GM18867 (cell line): Measurements from ENCODE around the gene RAPH1.

ENCODE experiments used
- ATAC-seq: cut with Tn5 transposase; IDR thresholded peaks from one replicate; pipeline ENCODE4 v1.9.1; 2021; ENCODE audit warnings: mild to moderate bottlenecking, moderate library complexity; ENCODE audit not compliant: unreplicated experiment

The RAPH1 gene, protein sequence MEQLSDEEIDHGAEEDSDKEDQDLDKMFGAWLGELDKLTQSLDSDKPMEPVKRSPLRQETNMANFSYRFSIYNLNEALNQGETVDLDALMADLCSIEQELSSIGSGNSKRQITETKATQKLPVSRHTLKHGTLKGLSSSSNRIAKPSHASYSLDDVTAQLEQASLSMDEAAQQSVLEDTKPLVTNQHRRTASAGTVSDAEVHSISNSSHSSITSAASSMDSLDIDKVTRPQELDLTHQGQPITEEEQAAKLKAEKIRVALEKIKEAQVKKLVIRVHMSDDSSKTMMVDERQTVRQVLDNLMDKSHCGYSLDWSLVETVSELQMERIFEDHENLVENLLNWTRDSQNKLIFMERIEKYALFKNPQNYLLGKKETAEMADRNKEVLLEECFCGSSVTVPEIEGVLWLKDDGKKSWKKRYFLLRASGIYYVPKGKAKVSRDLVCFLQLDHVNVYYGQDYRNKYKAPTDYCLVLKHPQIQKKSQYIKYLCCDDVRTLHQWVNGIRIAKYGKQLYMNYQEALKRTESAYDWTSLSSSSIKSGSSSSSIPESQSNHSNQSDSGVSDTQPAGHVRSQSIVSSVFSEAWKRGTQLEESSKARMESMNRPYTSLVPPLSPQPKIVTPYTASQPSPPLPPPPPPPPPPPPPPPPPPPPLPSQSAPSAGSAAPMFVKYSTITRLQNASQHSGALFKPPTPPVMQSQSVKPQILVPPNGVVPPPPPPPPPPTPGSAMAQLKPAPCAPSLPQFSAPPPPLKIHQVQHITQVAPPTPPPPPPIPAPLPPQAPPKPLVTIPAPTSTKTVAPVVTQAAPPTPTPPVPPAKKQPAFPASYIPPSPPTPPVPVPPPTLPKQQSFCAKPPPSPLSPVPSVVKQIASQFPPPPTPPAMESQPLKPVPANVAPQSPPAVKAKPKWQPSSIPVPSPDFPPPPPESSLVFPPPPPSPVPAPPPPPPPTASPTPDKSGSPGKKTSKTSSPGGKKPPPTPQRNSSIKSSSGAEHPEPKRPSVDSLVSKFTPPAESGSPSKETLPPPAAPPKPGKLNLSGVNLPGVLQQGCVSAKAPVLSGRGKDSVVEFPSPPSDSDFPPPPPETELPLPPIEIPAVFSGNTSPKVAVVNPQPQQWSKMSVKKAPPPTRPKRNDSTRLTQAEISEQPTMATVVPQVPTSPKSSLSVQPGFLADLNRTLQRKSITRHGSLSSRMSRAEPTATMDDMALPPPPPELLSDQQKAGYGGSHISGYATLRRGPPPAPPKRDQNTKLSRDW

DNA sequence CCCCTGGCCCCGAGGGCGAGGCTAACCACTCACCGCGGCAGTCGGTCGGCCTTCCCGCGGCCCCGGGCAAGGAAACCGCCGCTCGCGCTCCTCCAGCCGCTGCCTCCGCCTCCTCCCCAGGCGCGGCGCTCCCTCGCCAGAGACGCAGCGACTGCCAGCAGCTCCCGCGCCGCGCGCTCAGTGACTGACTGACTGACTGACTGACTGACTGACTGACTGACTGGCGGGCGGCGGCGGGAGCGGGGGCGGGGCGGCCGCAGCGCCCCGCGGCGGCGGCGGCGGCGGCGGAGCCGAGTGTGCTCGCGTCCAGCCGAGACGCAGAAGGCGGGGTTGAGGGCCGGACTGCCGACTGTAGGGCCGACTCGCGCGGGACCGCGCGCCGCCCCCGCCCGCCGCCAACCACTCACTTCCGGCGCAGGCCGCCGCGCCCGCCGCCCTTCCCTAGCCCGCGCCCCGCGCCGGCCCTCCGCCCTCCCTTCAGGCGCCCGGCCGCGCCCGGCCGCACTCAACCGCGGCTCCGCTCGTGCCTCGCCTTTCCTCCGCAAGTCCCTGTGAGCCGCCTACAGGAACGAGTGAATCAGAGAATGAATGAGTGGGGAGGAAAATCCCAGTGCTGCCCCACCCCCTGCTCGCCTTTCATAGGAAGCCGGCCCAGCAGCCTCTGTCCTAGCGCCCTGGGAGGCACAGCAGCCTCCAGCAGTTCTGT lies at the start of gene RAPH1:
RAPH1 (minus strand) TSS at position 224 of the 706 bp plus-strand sequence. CDS start 39,948 bp downstream, outside the sequence.
- peak; percentile 76 for ATAC-seq

DNA sequence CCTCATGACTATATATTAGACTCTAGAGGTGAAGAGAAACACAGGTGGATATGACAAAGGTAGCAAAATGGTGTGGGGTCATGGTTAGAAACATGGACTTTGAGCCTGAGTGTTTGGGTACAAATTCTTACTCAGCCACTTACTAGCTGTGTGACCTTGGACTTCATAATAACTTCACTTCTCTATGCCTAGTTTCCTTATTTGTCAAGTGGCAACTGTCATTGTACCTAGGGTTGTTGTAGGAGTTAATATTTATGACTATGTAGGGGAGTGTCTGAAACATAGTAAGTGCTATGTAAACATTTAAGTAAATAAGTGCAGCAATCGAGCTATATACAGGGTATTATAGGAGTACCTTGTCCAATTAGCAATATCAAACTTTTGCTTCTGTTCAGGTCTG lies 49.7 kb upstream of the RAPH1 start:
- no peak for ATAC-seq

DNA sequence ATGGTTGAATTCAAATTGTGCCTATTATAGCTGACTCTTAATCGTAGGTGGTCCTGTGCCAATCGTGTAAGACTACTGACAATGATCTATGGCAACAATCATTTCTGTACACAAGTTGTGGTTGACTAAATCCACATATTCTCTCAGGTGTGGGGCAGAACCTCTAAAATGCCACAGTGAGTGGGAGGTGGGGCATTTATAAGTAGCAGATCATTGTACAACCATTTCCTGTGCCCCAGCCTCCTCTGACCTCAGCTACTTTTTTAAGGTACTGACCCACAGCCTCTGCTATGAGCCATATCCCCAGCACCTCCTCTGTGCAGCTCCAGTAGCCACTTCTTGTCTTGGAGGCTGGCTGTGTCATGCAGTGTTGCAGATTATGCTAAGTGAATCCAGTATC lies 48.6 kb upstream of the RAPH1 start:
- ATAC-seq: peak; percentile 65

DNA sequence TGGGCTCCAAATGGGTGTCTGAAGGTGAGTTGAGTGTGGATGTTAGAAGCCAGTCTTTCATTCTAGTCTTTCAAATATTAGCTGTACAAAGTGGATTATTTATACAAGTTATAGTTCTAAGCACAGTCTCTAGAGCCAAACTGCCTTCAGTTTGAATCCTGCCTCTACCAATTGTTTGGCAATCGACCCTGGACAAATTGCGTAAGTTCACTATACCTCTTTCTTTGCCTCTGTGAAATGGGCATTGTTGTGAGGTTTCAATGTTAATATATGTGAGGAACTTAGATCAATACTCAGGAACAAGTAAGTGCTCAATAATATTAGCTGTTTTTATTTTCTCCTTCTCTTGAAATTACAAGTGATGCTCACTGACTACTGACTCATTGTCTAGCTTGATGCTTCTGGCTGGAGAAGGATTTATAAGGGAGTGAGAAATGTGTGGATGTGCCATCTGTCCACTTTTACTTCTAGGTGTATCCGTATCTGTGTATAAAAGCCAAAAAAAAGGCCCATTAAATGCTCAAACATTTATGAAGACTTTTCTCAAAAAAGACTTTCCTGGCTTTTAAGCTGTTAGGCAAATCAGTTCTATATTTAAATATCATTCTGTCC lies 48.1 kb upstream of the RAPH1 start:
- ATAC-seq: no peak

DNA sequence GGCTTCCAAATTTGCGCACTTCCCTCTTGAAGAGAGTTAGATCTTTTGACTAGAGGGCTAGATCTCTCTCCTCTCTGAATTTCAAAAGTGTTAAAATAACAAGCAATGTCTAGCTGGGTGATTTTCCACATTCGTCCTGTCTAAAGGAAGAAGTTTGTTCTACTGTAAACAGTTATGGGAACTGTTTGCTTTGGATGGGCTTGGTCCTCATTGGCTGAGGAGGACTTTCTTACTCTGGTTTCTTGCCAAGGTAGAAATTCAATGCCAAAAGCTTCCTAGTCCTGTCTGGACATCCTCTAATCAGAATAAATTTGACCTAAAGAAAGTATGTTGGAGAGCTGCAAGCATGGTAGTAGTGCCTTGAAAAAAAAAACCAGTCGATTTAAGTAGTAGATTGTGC lies 47.4 kb upstream of the RAPH1 start:
- ATAC-seq: no peak

DNA sequence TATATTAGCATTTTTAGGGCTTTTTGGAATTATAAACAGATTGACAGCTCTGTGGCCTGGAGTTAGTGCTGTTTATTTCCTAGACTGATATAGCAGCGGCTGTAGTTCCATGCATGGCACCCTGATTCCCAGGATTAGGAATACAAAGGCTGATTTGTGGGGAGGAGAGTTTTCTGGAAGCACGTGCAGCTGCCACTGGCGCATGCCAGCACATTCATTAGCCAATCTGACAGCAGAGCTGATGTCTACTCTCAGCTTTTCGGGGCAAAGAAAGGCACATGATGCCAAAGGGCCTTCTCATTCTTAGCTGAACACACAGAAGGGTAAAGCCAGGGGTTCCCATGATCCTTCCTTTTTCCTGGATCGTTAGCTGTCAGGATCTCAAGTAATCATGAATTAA lies 45.7 kb upstream of the RAPH1 start:
- ATAC-seq: no peak

DNA sequence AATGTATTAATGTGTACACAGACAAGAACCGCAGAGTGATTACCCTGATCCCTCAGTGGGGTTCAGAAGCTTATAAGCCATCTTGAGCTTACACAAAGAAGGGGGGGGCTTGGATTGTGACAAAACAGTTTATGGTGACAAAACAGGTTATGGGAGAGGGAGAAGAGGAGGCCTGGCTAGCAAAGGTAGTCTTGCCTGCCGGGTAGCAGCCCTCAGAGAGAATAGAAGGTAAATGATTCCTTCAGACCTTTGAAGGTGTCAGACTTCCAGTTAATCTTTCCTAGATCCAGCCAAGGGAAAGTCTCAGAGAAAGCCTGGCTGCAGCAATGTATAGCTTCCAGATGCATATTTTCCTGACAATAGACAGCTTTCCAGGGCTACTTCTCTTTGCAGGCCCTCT lies 44.6 kb upstream of the RAPH1 start:
- ATAC-seq: no peak

DNA sequence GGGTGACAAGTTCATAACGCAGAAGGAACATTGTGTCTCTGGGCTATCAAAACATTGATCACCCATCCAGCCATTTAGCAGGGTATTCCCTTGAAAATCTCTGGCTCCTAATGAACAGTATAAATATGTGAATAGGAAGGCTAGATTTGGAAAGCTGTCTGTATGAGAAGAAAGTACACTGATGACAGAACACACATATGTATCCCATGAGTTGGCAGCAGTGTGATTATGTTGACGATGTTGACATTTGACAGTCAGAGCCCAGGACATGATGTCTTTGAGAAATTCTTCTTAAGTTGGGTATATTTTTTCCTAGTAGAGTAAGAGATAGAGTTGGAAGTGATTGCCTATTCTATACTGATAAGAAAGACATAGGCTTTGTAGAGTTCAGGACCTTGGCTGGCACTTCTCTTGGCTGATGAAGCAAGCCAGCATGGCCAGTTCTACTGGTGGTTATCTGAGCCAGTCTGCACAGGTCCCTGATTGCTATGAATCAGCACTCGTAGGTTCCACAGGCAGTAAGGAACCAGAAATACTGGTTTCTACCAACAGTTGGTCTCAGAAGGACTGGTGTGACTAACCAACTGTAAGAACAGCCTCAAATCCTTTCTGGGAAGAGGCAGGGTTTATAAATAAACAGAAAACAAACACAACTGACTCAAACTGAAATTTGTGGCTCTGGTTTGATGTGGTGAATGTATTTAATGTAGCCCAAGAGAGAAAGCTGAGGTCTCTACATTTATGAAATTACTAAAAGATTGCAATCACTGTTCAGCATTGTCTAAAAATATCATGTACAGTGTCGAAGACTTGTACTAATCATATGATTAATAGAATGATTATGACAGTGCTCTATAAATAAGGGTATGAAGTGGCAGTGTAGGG lies 43.9 kb upstream of the RAPH1 start:
- ATAC-seq: peak; percentile 91

DNA sequence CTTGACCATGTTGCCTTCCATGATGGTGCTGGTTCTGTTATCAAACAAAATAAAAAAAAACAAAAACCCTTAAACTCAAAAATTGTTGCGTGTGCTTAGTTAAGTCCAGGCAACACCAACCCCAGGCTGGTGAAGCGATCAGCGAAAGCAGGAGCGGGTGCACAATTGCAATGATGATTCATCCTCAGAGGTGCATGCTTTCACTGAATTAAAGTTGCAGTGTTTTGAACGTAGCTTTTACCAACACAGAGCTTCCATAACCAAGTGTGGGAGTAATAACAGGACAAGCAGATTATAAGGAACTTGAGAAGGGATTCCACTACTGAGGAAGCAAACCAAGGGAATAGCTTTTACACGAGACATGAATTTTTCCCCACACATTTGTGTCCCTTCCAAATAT lies 39.7 kb upstream of the RAPH1 start:
- ATAC-seq: no peak

DNA sequence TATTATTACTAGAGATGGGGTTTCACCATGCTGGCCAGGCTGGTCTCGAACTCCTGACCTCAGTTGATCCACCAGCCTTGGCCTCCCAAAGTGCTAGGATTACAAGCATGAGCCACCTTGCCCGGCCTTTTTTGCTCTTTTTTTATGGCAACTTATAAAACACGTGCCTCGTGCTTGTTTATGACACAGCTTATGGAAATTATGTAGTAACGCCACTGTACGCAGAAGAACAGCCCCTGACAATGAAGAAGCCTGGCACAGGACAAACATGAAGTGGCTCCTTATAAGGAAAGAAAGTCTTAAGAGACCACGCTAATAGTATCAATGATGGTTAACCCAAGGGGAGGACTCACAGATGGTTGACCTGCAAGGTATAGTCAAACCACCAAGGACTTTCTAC lies 37.2 kb upstream of the RAPH1 start:
- ATAC-seq: no peak

DNA sequence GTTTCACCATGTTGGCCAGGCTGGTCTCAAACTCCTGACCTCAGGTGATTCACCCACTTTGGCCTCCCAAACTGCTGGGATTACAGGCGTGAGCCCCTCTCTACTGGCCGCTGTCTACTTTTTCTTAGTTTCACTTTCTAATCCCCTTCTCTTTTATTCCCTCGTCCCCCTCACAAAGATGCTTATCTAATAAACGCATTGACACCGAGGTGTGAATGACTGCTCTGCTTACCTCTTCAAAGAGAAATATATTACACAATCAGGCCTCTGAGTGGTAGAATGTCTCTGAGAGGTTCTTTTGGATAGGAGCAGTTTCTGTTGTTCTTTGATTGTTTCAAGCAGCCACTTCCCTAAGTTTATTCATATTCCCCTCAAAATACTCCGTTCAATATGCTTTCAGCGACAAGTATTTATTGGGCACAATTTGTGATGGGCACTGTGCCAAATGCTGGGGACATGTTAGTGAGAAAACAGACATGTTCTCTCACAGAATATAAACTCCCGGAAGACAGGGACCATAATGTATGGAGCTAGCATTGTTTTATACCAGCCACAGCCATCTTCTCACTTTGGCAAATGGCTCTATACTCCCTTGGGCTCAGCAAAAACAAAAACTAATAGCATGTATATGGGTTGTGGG lies 34.7 kb upstream of the RAPH1 start:
- ATAC-seq: no peak

DNA sequence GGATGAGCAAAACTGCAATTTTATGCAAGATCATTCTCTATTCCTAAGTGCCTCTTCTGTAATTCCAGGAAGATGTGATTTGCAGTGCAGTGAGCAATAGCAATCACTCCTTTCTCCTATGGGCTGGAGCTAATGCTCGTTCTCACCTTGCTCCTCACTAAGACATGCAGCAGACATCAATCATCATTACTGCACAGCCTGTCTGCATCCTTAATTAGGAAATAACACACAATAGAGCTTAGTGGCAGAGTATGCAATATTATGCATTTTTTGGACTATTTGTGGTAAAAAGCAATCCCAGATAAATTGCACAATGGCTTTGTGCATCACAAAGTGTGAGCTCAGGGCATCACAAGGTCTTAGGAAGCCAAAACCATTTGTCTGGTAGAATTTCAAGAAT lies 32.6 kb upstream of the RAPH1 start:
- ATAC-seq: no peak

DNA sequence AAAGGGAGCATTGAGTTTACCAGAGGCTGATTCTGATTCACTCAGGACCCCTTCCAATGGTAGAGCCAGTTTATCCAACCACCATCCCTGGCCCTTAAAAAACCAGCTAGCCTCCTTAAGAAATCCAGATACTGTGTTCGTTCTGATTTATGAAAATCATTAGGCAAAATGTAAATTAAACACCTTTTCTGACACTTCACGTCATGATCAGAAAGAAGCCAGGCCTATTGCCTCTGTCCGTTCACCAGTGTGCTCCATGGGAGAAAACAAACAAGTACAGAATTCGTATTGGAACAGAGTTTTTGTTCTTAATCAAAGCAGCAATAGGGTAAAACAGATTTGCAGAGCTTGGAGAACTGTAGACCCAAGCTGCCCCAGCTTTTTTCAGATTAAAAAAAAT lies 31.1 kb upstream of the RAPH1 start:
- ATAC-seq: no peak

DNA sequence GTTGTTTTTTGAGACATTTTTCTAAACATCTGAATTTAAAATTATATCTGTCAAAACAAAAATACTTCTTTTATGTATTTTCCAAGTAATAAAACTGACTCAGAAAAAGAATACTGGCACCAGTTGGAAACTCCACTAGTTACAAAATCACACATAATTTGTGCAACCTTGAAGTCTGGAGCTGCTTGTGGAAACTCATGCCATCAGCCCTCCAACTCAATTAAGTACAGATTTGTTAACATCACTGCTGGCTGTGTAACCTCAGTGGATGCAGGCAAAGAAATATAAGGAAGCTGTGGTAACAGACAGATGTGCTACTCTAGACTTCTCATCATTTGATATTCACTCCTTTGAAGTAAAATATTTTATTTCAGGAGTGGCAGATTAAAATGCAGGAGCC lies 30.0 kb upstream of the RAPH1 start:
- no peak for ATAC-seq

DNA sequence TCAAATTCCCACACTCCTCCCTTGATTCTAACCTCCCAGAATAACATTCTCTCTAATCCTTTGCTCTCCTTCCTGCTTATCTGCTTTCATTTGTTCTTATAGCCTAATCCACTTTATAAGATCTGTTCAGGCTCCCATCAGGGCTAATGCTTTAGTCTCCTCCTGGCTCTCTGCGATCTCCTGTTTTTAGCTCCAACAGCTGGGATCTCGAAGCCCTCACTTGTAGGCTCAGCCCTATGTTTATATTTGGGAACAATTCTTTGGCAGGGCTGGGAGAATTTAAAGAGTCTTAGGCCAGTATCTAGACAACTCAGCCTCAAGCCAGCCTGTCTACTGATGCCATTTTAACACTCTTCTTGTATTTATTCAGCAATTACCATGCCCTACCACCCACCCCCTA lies 27.2 kb upstream of the RAPH1 start:
- no peak for ATAC-seq

DNA sequence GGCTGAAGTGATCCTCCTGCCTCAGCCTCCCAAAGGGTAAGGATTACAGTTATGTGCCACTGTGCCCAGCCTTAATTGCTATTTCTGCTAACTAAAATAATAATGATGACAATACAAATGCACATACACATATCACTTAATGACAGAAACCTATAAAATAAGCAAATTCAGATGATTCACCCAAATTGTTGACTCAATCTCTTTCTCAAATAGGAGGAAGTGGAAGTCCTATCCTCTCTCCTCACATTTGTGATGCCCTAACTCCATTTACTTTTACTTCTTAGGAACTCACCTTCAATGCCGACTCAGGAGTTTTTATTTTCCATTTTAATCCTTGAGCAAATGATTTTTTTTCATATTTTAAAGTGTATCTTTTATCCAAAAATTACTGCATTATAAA lies 24.5 kb upstream of the RAPH1 start:
- ATAC-seq: no peak

DNA sequence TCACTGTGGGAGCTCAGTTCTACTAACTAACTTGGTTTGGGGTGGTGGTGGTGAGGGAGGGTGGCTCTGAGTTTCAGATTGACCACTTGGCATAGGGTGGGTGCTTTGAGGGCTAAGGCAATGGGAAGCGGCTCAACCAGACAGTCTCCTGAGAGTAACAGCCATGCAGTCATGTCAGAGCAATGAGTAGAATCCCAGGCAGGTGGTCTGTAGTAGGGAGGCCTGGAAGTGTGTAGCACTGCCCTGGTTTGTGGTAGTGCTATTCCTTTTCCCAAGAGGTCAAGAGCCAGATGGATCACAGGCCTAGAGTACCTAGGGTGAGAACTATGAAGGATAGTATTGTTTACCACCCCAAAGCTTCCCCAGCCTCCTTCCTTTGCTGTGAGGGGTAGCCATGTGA lies 18.7 kb upstream of the RAPH1 start:
- ATAC-seq: no peak

DNA sequence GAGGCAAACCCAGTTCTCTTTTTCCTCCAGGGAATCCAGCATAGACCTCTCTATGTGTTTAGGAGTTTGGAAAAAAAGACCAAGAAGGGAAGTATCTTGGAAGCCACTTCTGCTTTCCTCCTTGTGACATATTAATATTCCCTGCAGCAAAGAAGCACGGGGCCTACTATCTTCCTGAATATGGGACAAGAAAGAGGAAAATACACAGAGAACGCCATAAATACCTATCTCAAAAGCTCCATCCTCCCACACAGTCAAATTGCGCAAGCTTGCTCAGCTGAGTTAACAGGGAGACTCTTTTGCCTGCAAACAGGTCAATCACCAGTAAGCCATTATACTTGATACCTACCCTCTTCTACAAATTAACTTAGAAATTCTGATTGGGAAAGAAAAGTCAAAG lies 16.7 kb upstream of the RAPH1 start:
- no peak for ATAC-seq

DNA sequence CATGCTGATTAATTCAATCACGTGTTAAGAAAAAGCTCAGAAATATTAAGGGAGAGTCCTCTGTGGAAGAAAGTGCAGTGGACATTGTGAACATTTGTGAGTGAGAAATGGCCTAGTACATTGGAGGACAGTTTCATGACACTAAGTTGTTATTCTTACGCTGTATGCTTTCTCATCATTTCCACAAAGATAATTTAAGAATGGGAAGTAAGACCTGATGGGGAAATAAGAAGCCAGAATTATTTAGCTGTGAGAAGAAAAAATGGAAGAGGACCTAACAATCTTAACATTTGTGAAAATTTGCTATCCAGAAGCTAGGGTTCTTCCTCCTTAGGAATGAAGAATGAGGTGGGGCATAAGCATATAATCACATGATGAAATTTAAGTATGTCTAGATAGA lies 15.2 kb upstream of the RAPH1 start:
- no peak for ATAC-seq
